Measurements from ENCODE around the gene SLC6A17. TPM values are rescaled to one million over a fixed set of nuclear protein-coding genes. Genes with fewer than 3 reads are reported as not detected.
A peak's percentile ranks its signal among the peaks of the same experiment; 100 is the strongest.

Gene SLC6A17
- total and polyA plus RNA-seq, 2 donors (not counting 1 experiment from before 2014, with no cell fraction given) = not detected

GRCh38 chr1:110206261-110206920 is 56.1 kb downstream of the SLC6A17 start:
- Histone ChIP-seq H3K27me3 (replicated peaks in 1 of 4; ENCODE audit: control extremely low read depth in 1 of 4, control insufficient read depth in 3 of 4, insufficient read depth in 4 of 4, low read length in 3 of 4) (peaks cover 0 to 6% (median 0%) of the 10 kb centered on the region in 4 experiments), H3K4me1 (ENCODE audit: control insufficient read depth in 2 of 2, insufficient read depth in 2 of 2, low read length in 2 of 2) (peaks cover 12 to 23% of the 10 kb centered on the region in 2 donors), H2AFZ (ENCODE audit: insufficient read depth, low read depth, low read length, poor library complexity, severe bottlenecking) (no peak overlapping the region), H3K27ac (ENCODE audit: low read length in 2 of 2) (no peak overlapping the region), H3K9me3 (ENCODE audit: control extremely low read depth in 1 of 3, control insufficient read depth in 2 of 3, insufficient read depth in 1 of 3, low read length in 2 of 3) (peaks cover 0 to 4% (median 0%) of the 10 kb centered on the region in 3 donors), H3K79me2 (ENCODE audit: control insufficient read depth, insufficient read depth, low read length) (no peaks in the 10 kb centered on the region), H3K9ac (ENCODE audit: low read length) (no peak overlapping the region), H3K4me3 (ENCODE audit: control extremely low read depth in 1 of 5, extremely low read depth in 1 of 5, insufficient read depth in 1 of 5, low read depth in 2 of 5, low read length in 4 of 5) (no peak overlapping the region), H3K36me3 (replicated peaks in 1 of 2; ENCODE audit: control extremely low read depth in 1 of 2, control insufficient read depth in 1 of 2, extremely low read depth in 1 of 2, insufficient read depth in 2 of 2, low read length in 1 of 2) (no peaks in the 10 kb centered on the region), H4K20me1 (ENCODE audit: control insufficient read depth, insufficient read depth, low read length, poor library complexity, severe bottlenecking) (no peaks in the 10 kb centered on the region), H3K4me2 (replicated peaks; ENCODE audit: low read depth, low read length, poor library complexity, severe bottlenecking) (no peak overlapping the region)
- intact Hi-C loops (cut with micrococcal nuclease) = loop anchor here (5.0 kb wide), 1 partner anchor 576 kb away; no protein-coding TSS in a partner anchor
- H3K9me3 Mint-ChIP-seq (ENCODE audit: insufficient read depth) = no peaks in the 10 kb centered on the region
- H3K4me3 Mint-ChIP-seq = no peak overlapping the region
- ChIA-PET POLR2A (interaction anchor here (1.1 to 2.0 kb wide), 2 partner anchors 106 to 254 kb away, joined by 3 to 7 read pairs; no protein-coding TSS in a partner anchor), CTCF (interaction anchor here (0.6 to 24.7 kb wide), 14 partner anchors 8 to 1498 kb away, joined by 3 to 838 read pairs (median 28); partner anchors contain the start of genes LAMTOR5, PROK1 and RBM15)
- DNase-seq (no peak), ATAC-seq (ENCODE audit: low read depth) (no peak)
- H3K27ac Mint-ChIP-seq = no peak overlapping the region
- TF ChIP-seq EZH2 (IDR thresholded peaks at IDR 0.05; ENCODE audit: borderline replicate concordance, insufficient read depth, low read depth, low read length, poor library complexity, severe bottlenecking) (no peak), CTCF (IDR thresholded peaks at IDR 0.05) (no peak)
- 97% methylated on average over 11 of the region's 11 CpGs for WGBS (ENCODE audit: insufficient coverage)
- no peaks in the 10 kb centered on the region for H3K27me3 Mint-ChIP-seq
- peaks cover 31% of the 10 kb centered on the region for H3K4me1 Mint-ChIP-seq

DNA sequence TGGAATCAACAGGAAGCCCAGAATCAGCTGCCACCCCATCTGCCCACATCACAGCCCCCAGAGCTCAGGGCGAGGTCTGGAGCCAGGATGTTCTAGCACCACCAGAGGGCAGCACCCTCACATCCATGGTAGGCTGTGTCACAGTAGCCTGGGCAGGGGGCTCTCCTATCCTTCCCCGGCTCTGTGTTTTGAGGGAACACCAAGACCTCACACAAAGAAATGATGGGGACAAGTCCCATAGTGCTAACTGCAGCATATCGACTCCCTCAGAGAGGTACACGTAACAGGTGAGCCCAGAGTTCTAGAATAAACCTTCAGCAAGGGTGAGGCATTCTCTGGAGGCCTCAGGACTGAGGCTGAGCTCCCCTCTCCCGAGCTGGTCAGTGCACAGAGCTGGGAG is 57.5 kb downstream of the SLC6A17 start:
- peak; percentile 82 for DNase-seq
- H3K36me3 ChIP-seq (replicated peaks in 1 of 2; ENCODE audit: control extremely low read depth in 1 of 2, control insufficient read depth in 1 of 2, extremely low read depth in 1 of 2, insufficient read depth in 2 of 2, low read length in 1 of 2) = no peaks in the 10 kb centered on the region
- Mint-ChIP-seq H3K27me3 (no peaks in the 10 kb centered on the region), H3K27ac (peak overlapping the region; percentile 71), H3K4me1 (peaks cover 38% of the 10 kb centered on the region), H3K9me3 (ENCODE audit: insufficient read depth) (no peaks in the 10 kb centered on the region), H3K4me3 (peak overlapping the region; percentile 53)
- no peak overlapping the region for H3K4me3 ChIP-seq (ENCODE audit: control extremely low read depth in 1 of 5, extremely low read depth in 1 of 5, insufficient read depth in 1 of 5, low read depth in 2 of 5, low read length in 4 of 5)
- H2AFZ ChIP-seq (ENCODE audit: insufficient read depth, low read depth, low read length, poor library complexity, severe bottlenecking) = no peak overlapping the region
- ATAC-seq (ENCODE audit: low read depth) = no peak
- no peak overlapping the region for H3K4me2 ChIP-seq (replicated peaks; ENCODE audit: low read depth, low read length, poor library complexity, severe bottlenecking)
- peaks cover 0 to 8% (median 0%) of the 10 kb centered on the region in 4 experiments for H3K27me3 ChIP-seq (replicated peaks in 1 of 4; ENCODE audit: control extremely low read depth in 1 of 4, control insufficient read depth in 3 of 4, insufficient read depth in 4 of 4, low read length in 3 of 4)
- 45% methylated on average over 4 of the region's 5 CpGs for WGBS (ENCODE audit: insufficient coverage)
- no peaks in the 10 kb centered on the region for H3K79me2 ChIP-seq (ENCODE audit: control insufficient read depth, insufficient read depth, low read length)
- TF ChIP-seq CTCF (IDR thresholded peaks at IDR 0.05) (peak; percentile 90), EZH2 (IDR thresholded peaks at IDR 0.05; ENCODE audit: borderline replicate concordance, insufficient read depth, low read depth, low read length, poor library complexity, severe bottlenecking) (no peak)
- ChIA-PET CTCF (interaction anchor here (0.6 to 24.7 kb wide), 52 partner anchors 8 to 412 kb away, joined by 3 to 838 read pairs (median 5); partner anchors contain the start of genes AHCYL1, LAMTOR5, PROK1 and RBM15), POLR2A (interaction anchor here (0.5 to 2.0 kb wide), 5 partner anchors 36 to 756 kb away, joined by 3 to 8 read pairs (median 7); partner anchors contain the start of genes LRIF1 and RBM15)
- no peak overlapping the region for H3K27ac ChIP-seq (ENCODE audit: low read length in 2 of 2)
- peaks cover 1% of the 10 kb centered on the region for H4K20me1 ChIP-seq (ENCODE audit: control insufficient read depth, insufficient read depth, low read length, poor library complexity, severe bottlenecking)
- intact Hi-C loops (cut with micrococcal nuclease) = loop anchor here (1.0 to 5.0 kb wide), 3 partner anchors 104 to 574 kb away; no protein-coding TSS in a partner anchor
- H3K4me1 ChIP-seq (ENCODE audit: control insufficient read depth in 2 of 2, insufficient read depth in 2 of 2, low read length in 2 of 2) = peaks cover 21 to 35% of the 10 kb centered on the region in 2 donors
- peaks cover 0 to 4% (median 0%) of the 10 kb centered on the region in 3 donors for H3K9me3 ChIP-seq (ENCODE audit: control extremely low read depth in 1 of 3, control insufficient read depth in 2 of 3, insufficient read depth in 1 of 3, low read length in 2 of 3)
- no peak overlapping the region for H3K9ac ChIP-seq (ENCODE audit: low read length)
